DMS153 treated with DMSO at 0.1 percent for 48 hours (cell line): ENCODE results near the gene EPHB1.
"Not testable (repeated sequence)": the region's sequence is repeated elsewhere in the genome, so short reads cannot be mapped to it uniquely, and the experiment has no call there.

ENCODE experiments used
- DNase-seq: peaks from one replicate; lab custom pipeline; 2025; ENCODE audit not compliant: unreplicated experiment; lab: John Stamatoyannopoulos, UW

EPHB1 gene

GRCh38 chr3:135182364-135182998 is 387.4 kb downstream of the EPHB1 start:
- no peak for DNase-seq

- DNase-seq: no peak
These were observed 395.6 kb downstream of the EPHB1 start for GRCh38 chr3:135190658-135191057.

GRCh38 chr3:135191708-135192107 is 396.6 kb downstream of the EPHB1 start:
- DNase-seq: no peak

GRCh38 chr3:135192929-135193328 is 397.9 kb downstream of the EPHB1 start:
- no peak for DNase-seq

- DNase-seq: no peak
These were observed 402.2 kb downstream of the EPHB1 start for GRCh38 chr3:135197246-135197645.

GRCh38 chr3:135197856-135198255 is 402.8 kb downstream of the EPHB1 start:
- no peak for DNase-seq

GRCh38 chr3:135199137-135199536 is 404.1 kb downstream of the EPHB1 start:
- DNase-seq: no peak

GRCh38 chr3:135203026-135203425 is 408.0 kb downstream of the EPHB1 start:
- DNase-seq: no peak

- no peak for DNase-seq
These were observed 418.2 kb downstream of the EPHB1 start for GRCh38 chr3:135213213-135213612.

GRCh38 chr3:135213822-135214221 is 418.8 kb downstream of the EPHB1 start:
- no peak for DNase-seq

GRCh38 chr3:135214400-135214799 is 419.3 kb downstream of the EPHB1 start:
- no peak for DNase-seq

- no peak for DNase-seq
These were observed 420.5 kb downstream of the EPHB1 start for GRCh38 chr3:135215516-135215915.

- no peak for DNase-seq
These were observed 421.6 kb downstream of the EPHB1 start for GRCh38 chr3:135216659-135217058.

GRCh38 chr3:135217730-135218129 is 422.7 kb downstream of the EPHB1 start:
- DNase-seq: no peak

- DNase-seq: no peak
These were observed 423.2 kb downstream of the EPHB1 start for GRCh38 chr3:135218304-135218703.

- no peak for DNase-seq
These were observed 423.7 kb downstream of the EPHB1 start for GRCh38 chr3:135218782-135219181.

- DNase-seq: no peak
These were observed 429.8 kb downstream of the EPHB1 start for GRCh38 chr3:135224815-135225362.

GRCh38 chr3:135226057-135226456 is 431.0 kb downstream of the EPHB1 start:
- no peak for DNase-seq

- no peak for DNase-seq
These were observed 433.1 kb downstream of the EPHB1 start for GRCh38 chr3:135228201-135228600.

- peak; percentile 81 for DNase-seq
These were observed 434.0 kb downstream of the EPHB1 start for GRCh38 chr3:135229018-135229495.

- no peak for DNase-seq
These were observed 436.7 kb downstream of the EPHB1 start for GRCh38 chr3:135231737-135232136.

GRCh38 chr3:135232226-135232625 is 437.2 kb downstream of the EPHB1 start:
- no peak for DNase-seq

- not testable (repeated sequence) for DNase-seq
These were observed 438.4 kb downstream of the EPHB1 start for GRCh38 chr3:135233476-135233875.
